IPS-11a (cell line): ENCODE results near the gene STH.

ENCODE experiments used
- H3K4me3 ChIP-seq: one replicate; pipeline ENCODE4 v1.5.1; 2013; ENCODE audit warnings: low read depth, low read length, control low read depth

The STH gene

DNA sequence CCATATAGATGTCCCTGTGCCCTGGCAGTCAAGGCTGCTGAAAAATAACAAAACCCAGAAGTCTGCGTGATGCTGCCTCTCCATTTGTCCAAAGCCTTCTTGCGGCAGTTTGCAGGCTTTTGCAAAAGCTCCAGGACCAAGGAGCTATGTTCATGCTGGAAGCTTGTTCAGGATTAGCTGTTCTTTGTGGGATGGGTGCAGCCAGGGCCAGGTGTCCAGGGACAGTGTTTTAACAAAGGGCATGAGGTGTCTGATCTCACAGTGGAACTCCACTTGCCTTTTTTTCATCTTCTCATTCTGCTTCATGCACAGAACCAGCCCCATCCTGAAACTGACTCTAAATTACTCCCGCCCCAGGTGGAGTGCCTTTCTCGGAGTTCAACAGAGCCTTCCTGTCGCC lies 31.7 kb upstream of the STH start:
- no peak overlapping the region for H3K4me3 ChIP-seq

DNA sequence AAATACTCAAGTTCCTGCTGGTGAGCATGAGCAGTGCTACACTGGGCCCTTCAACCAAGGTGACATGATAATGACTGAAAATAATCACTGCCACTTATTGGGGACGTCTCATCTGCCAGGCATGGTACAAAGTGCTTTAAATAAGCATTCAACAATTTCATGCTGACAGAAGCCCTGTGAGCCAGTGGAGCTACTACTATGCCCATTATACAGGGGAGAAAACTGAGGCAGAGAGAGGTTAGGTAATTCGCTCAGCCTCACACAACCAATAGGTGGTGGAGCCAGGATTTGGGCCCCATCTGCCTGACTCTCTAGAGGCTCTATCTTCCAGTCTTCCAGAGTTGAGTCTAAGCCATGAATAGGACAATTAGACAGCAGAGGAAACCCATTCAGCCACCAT lies 30.3 kb upstream of the STH start:
- no peak overlapping the region for H3K4me3 ChIP-seq

DNA sequence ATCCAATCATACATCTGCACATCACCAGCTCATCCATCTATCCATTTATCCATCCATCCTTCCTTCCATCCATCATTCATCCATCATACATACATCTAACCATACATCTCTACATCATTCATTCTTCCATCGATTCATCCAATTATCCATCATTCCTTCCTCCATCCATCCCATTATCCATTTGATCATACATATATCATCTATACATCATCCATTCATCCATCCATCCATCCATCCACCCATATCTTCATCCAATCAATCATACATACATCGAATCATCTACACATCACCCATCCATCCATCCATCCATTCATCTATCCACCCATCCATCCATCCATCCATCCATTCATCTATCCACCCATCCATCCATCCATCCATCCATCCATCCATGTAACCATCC lies 29.3 kb upstream of the STH start:
- H3K4me3 ChIP-seq: no peak overlapping the region

DNA sequence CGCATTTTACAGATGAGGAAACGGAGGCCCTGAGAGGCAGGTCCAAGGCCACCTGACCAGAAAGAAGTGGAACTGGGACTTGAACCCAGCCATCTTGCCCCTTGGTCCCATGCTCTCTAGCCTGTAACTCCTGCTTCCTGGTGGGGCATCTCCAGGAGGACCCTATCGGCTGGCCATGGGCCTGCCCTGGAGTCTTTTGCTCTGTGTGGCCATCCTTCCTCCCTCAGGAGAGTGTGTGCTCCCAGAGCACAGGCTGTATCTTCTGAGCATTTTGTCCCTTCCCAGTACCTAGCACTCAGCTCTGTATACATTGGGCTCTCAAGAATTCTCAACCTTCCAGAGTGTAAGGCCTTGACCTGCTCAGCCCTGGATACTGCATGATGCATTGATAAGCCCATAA lies 28.4 kb upstream of the STH start:
- H3K4me3 ChIP-seq: no peak overlapping the region

DNA sequence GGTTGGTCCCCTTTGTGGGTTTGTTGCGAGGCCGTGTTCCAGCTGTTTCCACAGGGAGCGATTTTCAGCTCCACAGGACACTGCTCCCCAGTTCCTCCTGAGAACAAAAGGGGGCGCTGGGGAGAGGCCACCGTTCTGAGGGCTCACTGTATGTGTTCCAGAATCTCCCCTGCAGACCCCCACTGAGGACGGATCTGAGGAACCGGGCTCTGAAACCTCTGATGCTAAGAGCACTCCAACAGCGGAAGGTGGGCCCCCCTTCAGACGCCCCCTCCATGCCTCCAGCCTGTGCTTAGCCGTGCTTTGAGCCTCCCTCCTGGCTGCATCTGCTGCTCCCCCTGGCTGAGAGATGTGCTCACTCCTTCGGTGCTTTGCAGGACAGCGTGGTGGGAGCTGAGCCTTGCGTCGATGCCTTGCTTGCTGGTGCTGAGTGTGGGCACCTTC lies 27.3 kb upstream of the STH start:
- no peak overlapping the region for H3K4me3 ChIP-seq

DNA sequence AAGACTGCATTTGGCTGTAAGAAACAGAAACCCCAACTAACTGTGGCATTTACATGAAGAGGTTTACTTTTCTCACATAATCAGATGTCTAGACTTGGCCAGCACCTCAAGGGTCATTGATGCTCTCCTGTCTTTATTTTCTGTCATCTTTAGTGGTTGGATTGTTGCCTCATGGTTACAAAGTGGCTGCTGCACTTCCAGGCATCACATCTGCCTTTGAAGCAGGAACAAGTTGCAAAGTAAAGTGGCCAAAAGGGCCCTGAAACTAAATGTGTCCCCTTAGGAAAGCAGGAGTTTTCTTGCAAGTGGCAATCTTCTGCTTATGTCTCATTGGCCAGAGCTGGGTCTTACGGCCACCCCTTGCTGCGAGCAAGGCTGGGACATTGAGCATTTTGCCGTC lies 26.5 kb upstream of the STH start:
- H3K4me3 ChIP-seq: no peak overlapping the region

DNA sequence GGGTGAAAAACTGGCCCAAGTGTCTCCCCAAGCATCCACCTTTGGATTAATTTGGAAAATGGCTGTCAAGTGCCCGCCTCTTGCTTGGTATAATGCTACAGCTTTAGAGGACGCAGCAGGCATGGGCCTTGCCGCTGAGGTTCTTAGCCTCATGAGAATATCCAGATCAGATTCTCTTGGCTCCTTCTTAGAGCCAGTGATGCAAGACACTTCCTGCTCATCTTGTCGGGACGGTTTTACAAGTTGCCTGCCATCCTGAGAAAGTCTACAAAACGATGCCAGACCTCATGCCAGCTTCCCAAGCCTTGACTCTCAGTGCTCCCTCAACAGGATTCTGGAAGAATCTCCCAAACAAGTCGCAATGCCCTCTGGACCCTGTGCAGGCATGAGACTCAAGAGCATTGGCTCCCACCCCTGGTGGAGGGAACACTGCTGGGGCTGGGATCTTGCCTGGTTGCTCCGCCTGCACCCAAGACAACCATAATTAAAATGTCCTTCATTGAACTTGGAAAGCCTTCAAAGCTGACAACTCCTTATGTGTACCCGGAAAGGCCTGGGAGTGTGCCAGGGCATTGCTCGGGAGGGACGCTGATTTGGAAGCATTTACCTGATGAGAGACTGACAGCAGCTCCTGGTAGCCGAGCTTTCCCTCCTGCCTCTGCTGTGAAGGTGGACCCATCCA lies 25.8 kb upstream of the STH start:
- H3K4me3 ChIP-seq: no peak overlapping the region

DNA sequence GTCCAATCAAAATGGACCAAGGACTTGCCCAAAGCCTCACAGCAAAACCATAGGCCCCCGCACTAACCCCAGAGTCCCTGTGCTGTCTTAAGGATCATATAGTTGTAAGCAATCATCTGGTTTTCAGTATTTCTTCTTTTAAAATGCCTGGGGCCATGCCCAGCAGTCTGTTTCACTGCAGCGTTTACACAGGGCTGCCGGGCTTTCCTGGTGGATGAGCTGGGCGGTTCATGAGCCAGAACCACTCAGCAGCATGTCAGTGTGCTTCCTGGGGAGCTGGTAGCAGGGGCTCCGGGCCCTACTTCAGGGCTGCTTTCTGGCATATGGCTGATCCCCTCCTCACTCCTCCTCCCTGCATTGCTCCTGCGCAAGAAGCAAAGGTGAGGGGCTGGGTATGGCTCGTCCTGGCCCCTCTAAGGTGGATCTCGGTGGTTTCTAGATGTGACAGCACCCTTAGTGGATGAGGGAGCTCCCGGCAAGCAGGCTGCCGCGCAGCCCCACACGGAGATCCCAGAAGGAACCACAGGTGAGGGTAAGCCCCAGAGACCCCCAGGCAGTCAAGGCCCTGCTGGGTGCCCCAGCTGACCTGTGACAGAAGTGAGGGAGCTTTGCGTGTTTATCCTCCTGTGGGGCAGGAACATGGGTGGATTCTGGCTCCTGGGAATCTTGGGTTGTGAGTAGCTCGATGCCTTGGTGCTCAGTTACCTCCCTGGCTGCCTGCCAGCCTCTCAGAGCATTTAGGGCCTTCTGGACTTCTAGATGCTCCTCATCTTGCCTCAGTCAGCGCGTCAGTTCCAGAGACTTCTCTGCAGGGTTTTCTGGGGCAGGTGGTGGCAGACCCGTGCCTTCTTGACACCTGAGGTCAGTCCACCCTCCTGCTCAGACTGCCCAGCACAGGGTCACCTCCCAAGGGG lies 24.8 kb upstream of the STH start:
- no peak overlapping the region for H3K4me3 ChIP-seq

DNA sequence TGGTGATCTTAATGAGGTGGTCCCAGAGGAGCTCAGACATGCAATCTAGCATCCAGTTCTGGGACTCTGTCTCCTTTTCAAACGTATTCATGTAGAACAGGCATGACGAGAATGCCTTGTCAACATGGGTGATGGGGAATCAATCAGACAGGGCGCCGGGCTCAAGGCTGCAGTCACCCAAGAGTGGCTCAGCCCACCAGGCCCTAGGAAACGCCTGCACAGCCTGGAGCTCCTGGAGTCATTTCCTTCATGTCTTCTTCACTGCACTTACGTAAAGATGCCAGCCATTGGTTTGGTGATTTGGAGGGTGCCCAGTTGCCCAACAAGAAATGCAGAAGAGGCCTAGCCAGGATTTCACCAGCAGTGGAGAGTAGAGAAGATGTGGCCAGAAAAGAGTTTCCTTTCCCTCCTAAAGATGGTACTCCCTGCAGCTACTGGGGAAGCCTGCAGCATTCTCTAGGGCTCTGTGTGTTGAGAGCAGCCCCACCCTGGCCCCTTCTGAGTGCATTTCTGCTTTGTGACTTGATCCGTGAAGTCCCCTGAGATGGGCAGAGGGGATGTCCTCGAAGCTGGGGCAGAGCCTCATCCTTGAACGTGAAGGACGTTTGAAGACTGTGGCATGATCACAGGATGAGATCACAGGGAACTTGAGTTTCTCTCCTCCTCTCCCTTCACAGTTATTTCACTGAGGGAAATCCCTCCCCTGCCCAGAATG lies 24.0 kb upstream of the STH start:
- H3K4me3 ChIP-seq: no peak overlapping the region

DNA sequence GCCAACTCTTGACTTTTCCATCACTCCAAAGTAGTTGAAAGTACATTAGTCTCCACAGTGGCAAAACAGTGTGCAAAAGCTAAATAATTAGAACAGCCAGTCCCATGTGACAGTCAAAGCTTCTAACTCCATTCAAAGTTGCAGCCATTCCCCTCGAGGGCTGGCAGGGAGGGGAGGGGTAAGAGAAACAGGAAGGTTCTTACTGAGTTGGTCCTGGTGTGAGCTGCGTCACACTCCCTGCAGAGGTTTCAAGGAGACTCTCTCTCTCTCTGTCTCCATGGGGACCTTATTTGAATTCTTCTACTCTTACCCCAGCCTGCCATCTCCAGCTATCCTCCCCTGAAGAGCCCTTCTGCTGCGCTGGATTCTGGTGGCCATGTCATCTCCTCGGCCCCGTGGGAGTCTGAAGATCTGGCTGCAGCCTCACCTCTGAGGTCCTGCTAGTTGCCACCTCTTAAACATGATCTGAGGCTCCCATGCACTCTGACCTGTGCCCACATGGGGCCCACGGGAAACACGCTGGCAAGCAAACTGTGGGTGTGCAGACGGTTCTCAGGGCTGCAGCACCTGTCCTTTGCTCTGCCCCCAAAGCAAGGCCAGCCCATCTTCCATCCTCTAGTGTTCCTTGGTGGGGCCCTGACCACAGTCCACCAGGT lies 23.3 kb upstream of the STH start:
- no peak overlapping the region for H3K4me3 ChIP-seq

DNA sequence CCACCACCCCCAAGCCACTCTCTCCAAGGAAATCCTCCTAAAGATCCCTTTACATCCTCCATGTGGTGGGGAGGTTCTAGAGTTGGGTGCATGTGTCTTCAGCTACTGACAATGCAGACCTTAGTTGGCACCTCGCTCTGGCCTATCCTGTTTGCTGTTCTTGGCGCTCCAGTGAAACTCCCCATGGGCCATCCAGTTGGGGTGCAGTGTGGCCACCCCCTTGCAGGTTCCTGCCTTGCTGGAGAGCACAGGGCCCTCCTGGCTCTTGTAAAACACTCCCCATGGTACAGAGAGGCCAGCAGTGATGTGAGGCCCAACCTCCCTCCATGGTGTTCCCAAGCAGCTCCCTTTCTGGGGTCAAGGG lies 22.7 kb upstream of the STH start:
- H3K4me3 ChIP-seq: no peak overlapping the region

DNA sequence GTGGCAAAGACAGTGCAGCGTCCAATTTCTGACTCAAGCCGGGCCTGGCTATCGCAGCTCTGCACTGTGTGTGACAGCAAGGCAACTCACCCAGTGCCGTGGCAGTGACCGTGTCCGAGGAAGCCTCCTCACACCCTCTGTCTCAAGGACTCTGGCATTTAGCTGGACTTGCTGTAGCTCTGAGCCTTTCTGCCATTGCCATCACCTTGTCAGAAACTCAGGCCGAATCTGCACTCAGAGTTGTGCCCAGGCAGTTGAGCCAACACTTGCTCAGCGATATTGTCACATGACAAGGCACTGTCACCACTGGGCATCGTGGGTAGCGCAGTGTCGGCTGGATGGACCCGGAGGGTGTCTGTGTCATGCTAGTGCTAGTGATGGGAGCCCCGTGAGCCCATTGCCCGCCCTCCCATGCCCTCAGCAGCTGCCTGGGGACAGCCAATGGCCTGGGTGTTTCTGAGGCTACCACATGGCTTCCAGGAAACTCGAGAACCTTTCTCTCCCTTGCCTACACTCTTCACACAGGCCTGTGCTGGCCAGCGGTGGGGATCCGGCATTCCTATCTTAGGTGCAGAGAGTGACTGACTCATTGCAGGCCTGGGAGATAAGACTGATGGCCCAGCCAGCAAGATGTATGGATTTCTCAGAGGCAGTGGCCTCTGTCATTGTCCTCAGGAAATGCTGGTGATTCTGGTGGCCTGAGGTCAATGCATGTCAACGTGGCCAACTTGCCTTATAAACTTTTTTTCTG lies 22.1 kb upstream of the STH start:
- no peak overlapping the region for H3K4me3 ChIP-seq

DNA sequence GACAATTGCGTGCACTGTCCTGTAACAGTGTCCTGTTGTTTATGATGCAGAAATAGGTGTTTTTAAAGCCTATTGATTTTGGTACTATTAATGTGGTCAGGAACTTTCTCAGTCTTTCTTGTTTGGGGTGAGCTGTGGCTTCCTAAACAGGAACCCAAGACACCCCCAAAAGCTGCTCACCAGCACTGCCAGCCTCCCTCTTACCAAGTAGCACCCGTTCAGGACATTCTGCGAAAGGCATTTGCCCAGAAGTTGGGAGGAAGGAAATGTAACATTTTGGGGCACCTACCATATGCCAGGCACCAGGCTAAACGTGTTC lies 21.6 kb upstream of the STH start:
- no peak overlapping the region for H3K4me3 ChIP-seq

DNA sequence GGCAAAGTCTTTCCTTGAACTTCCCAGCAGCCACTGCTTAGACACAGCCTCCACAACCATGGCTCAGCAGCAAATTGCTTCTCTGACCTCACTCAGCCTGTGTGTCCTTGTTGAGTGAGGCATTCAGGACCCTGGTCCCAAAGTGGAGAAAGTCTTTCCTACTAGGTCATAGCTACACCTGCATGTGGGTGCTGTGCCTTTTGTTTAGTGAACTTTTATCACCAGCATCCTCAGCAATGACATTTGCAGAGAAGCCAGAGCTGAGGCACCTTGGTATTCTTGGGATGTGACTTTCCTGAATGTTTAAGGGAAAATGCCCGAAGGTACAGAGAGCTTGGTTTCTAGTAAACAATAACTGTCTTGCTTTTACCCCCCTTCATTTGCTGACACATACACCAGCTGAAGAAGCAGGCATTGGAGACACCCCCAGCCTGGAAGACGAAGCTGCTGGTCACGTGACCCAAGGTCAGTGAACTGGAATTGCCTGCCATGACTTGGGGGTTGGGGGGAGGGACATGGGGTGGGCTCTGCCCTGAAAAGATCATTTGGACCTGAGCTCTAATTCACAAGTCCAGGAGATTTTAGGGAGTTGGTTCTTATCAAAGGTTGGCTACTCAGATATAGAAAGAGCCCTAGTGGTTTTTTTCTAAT lies 20.9 kb upstream of the STH start:
- H3K4me3 ChIP-seq: no peak overlapping the region

DNA sequence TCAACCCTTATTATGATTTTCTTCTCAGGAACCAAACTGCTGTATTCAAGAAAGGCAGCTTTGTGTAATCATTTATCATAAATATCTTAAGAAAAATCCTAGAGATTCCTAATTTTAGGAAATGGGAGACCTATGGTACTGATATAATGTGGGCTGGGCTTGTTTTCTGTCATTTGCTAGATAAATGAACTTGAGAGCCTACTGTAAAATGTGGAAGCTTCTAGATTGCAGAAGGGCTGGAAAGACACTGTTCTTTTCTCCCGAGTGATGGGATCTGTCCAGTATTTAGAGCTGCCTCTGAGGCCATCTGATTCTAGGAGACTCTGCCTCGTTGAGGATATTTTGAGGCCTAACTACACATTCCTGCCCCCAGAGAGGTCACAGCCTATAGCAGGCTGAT lies 19.9 kb upstream of the STH start:
- H3K4me3 ChIP-seq: no peak overlapping the region

DNA sequence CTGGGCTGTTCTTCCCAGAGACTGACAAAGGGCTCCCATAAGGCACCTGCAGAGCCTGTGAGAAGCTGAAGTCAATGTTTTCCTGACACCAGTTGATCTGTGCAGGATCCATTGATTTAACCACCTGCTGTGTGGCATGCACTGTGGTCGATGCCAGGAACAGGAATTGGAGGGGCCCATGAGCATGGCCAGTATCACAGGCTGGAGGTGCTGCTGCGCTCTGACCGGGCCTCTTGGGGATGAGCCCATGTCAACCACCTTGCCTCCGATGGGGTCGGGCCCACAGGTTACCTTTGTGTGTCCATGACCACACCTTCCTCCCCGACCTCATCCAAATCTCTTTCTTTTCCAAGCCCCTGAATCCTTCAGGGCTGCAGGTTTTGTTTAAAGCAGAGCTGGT lies 18.2 kb upstream of the STH start:
- H3K4me3 ChIP-seq: no peak overlapping the region

DNA sequence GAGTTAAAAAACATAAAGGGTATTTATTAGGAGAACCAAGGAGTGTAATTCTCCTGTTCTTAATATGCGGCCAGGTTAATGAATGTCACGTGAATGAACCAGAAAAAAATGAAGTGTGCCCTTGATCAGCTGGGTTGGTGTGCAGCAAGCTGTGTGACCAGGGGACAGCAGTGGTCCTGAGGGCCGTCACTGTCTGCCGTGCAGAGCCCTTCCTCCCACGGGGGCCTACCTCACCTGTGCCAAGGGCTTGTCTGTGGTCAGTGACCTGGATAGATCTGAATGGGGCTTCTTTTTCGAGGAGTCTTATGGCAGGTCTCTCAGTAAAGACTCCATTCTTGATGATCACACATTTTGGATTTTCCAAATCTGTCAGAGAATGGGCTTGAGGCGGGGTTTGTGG lies 17.7 kb upstream of the STH start:
- H3K4me3 ChIP-seq: no peak overlapping the region

DNA sequence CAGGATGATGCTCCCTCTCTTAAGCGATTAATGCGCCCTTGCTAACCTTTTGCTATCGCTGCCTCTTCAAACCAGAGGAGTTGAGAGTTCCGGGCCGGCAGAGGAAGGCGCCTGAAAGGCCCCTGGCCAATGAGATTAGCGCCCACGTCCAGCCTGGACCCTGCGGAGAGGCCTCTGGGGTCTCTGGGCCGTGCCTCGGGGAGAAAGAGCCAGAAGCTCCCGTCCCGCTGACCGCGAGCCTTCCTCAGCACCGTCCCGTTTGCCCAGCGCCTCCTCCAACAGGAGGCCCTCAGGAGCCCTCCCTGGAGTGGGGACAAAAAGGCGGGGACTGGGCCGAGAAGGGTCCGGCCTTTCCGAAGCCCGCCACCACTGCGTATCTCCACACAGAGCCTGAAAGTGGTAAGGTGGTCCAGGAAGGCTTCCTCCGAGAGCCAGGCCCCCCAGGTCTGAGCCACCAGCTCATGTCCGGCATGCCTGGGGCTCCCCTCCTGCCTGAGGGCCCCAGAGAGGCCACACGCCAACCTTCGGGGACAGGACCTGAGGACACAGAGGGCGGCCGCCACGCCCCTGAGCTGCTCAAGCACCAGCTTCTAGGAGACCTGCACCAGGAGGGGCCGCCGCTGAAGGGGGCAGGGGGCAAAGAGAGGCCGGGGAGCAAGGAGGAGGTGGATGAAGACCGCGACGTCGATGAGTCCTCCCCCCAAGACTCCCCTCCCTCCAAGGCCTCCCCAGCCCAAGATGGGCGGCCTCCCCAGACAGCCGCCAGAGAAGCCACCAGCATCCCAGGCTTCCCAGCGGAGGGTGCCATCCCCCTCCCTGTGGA lies 16.0 kb upstream of the STH start:
- no peak overlapping the region for H3K4me3 ChIP-seq

DNA sequence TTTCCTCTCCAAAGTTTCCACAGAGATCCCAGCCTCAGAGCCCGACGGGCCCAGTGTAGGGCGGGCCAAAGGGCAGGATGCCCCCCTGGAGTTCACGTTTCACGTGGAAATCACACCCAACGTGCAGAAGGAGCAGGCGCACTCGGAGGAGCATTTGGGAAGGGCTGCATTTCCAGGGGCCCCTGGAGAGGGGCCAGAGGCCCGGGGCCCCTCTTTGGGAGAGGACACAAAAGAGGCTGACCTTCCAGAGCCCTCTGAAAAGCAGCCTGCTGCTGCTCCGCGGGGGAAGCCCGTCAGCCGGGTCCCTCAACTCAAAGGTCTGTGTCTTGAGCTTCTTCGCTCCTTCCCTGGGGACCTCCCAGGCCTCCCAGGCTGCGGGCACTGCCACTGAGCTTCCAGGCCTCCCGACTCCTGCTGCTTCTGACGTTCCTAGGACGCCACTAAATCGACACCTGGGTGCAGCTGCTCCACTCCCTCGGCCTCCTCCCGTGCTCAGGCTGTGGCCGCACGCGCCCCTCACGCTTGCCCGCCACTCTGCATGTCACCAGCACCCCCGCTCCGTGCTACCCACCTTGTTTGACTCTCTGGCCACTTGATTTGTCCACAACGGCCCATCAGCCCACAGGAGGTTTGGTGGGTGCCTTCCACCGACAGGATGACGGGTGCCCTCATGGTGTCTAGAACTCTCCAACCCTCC lies 15.3 kb upstream of the STH start:
- no peak overlapping the region for H3K4me3 ChIP-seq
